ENCODE data around the gene COPS3. TPM values are rescaled to one million over a fixed set of nuclear protein-coding genes. Genes with fewer than 3 reads are reported as not detected.

Gene COPS3
- total and polyA plus RNA-seq, 9 of the 15 experiments (the other 6 are each of a cell fraction or from before 2014, with no cell fraction given) = 92.4 to 295 (median 167) TPM

GRCh38 chr17:17304521-17304985 lies 23.5 kb upstream of the COPS3 start (continued):
- TF ChIP-seq STAT6 (CRISPR knock-in tag; IDR thresholded peaks at IDR 0.05) (no peak), SUPT5H (IDR thresholded peaks at IDR 0.05) (peak; percentile 48), DMBX1 (CRISPR knock-in tag; IDR thresholded peaks at IDR 0.05; ENCODE audit: borderline replicate concordance) (no peak), ZNF384 (IDR thresholded peaks at IDR 0.05; ENCODE audit: low read depth, low read length) (no peak), ZBTB43 (CRISPR knock-in tag; IDR thresholded peaks at IDR 0.05) (no peak), FOXM1 (IDR thresholded peaks at IDR 0.05; ENCODE audit: low read depth) (peak; percentile 77), FOXM1 (CRISPR knock-in tag; IDR thresholded peaks at IDR 0.05; ENCODE audit: low read depth) (no peak), HLTF (IDR thresholded peaks at IDR 0.05) (no peak), MTA3 (IDR thresholded peaks at IDR 0.05; ENCODE audit: borderline replicate concordance) (no peak), MITF (IDR thresholded peaks at IDR 0.05) (peak; percentile 73), ZNF695 (CRISPR knock-in tag; IDR thresholded peaks at IDR 0.05) (no peak), PKNOX1 (IDR thresholded peaks at IDR 0.05) (no peak; the same call in 1 of the 2 replicates), KHSRP (IDR thresholded peaks at IDR 0.05) (no peak), RBM15 (IDR thresholded peaks at IDR 0.05; ENCODE audit: insufficient read depth, low read length) (no peak), RNF2 (IDR thresholded peaks at IDR 0.05) (no peak), KLF10 (CRISPR knock-in tag; IDR thresholded peaks at IDR 0.05) (no peak), MBD2 (IDR thresholded peaks at IDR 0.05; ENCODE audit: borderline replicate concordance, low read depth) (0 out of 2 replicates have a peak, but pooled peaks have one; percentile 23), ETV6 (IDR thresholded peaks at IDR 0.05; ENCODE audit: borderline replicate concordance in 1 of 2, low read depth in 2 of 2, low read length in 1 of 2) (no peak), ETV6 (CRISPR knock-in tag; IDR thresholded peaks at IDR 0.05; ENCODE audit: borderline replicate concordance) (no peak)

All from K562 (cell line).